GOT3 (cell line): Measurements from ENCODE around the gene ZNF407.

Experiments
- DNase-seq: peaks from one replicate; lab custom pipeline; 2025; ENCODE audit warnings: mixed read lengths; lab: John Stamatoyannopoulos, UW

Gene ZNF407

DNA sequence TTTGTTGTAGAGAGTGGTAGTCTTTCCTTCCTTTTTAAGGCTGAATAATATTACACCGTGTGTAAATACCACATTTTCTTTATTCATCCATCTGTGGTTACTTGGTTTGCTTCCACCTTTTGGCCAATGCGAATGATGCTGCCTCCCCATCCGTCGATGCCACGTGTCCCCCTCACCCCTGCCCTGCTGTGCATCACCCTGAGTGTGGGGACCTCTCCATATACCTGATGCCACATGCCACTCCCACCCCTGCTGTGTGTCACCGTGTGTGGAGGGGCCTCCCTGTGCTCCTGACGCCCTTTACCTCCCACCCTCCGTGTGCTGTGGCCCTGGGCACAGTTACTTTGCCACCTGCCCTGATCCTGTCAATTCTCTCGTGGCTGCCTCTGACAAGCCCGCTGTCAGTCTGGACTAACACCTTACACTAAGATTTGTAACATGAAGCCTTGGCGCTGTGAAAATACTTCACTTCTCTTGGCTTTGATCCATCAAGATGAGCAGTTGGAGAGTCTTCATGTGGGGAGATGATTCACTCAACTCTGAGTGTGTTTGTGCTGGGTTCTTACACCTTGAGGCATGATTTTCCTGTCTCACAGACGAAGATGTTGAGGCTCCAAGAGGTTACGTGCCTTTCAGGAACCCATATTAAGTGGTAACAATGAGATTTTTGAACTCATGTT, 234.0 kb downstream of the ZNF407 start:
- DNase-seq, result no peak

GRCh38 chr18:74832381-74832780, 234.7 kb downstream of the ZNF407 start:
- DNase-seq, result no peak

GRCh38 chr18:74832999-74833398, 235.3 kb downstream of the ZNF407 start:
- DNase-seq, result no peak

DNA sequence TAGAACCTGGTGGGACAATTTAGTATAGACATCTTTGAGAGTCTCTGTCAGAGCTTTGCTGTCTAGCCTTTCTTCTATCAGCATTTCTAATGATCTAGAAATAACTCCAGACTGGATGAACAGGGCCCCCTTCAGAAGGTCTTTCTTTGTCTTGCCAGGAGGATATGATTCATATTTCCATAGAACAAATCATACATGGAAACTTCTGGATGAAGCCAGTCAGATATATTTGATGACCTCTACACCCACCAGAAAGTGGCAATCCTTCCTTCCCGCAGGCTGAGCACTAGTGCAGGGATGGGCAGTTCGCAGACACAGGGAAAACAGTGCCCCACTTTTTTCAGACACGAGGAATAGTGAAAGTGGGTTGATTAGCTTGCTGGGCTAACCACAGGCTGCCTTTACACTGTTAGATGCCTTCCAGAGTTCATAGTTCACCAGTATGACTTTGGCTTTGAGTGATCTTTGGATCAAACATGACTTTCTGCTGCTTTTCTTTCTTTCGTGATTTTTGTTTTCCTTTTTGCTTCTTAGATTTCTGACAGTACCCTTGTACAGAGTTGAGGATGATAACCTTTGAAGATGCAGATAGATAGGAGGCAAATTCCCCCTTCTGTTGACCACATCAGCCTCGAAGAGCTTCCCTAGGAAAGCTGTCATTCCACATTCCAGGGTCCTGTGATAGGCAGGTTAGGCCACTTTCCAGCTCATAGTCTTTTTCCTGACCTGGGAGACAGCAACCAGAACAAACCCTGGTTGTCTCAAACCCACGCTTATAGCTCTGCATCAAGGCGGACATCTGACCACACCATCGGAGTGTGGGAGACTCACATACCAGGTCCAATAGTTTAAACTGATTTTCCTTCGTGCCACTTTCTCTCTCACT, 237.0 kb downstream of the ZNF407 start:
- DNase-seq, result no peak

DNA sequence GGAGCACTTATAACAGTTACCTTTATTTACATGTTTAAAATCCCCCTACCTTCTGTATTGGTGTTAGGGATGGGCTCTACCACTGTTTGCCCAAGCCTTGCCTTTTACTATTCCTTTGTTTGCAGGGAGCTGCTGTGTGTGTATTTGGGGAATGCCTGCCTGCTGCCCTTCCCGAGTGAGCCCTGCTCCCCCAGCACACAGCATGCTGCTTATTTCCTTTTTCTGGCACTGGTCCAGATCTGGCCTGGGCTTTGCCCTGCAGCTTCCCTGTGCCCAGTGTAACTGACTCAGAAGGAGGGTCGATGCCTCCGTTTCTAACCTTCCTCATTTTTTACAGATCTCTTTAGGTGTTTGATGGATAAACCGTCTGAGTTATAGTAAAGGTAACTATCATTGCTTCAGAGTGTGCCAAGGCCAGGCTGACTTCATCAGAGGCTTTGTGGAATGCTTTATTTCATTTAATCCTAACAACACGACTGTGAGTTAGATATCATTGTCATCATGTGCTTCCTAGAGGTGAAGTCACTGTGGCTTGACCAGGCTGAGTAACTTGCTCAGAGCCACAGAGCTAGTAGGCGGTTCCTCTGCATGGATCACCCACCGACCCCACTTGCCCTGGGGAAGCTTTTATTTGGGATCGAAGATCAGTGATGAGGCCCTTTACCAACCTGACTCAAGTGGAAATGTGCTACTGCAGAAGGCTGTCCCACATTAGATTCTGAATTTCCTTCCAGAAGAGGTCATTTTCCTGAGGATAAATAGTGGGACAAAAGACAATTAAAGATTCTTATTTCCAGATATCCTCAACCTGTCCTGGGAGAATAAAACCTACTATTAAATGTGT, 238.8 kb downstream of the ZNF407 start:
- DNase-seq, result no peak

- DNase-seq, result no peak
These were observed 243.0 kb downstream of the ZNF407 start for GRCh38 chr18:74840492-74841167.

- DNase-seq, result no peak
These were observed 243.6 kb downstream of the ZNF407 start for GRCh38 chr18:74841248-74841647.

DNA sequence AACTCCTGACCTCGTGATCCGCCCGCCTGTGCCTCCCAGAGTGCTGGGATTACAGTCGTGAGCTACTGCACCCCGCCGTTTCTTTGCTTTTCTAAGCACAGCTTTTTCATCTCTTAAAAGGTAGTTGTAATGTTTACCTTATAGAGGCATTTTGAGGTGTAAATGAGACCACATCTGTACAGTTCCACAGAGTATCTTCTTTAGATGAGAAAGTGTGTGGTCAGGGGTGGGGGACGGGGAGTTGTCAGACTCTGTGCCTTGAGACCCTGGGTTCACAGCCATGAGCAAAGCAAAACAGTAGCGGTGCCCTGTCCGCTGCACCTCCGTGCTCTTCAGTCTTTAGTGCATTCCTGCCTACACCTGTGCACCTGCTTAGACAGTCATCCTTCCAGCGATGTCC, 251.6 kb downstream of the ZNF407 start:
- DNase-seq, result no peak

DNA sequence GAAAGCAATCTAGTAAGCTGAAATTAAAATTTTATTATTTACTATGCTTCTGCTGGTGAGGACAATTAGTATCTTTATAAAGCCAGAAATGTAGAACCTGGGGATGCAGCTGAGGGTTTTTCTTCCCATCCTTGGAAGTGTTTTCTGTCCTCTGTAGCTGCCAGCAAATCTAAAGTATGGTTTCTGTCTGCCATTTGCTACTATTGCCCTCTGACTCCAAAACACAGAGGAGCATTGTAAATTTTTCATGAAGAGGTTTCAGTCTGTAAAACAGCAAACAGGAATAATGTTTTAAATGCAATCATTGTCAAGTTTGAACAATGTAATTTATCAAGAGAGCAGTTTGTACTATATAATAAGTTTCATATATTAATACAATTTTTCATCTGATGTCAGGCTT, 258.8 kb downstream of the ZNF407 start:
- no peak for DNase-seq

GRCh38 chr18:74856928-74857327, 259.3 kb downstream of the ZNF407 start:
- DNase-seq, result no peak

- DNase-seq, result no peak
These were observed 260.2 kb downstream of the ZNF407 start for GRCh38 chr18:74857901-74858300.

DNA sequence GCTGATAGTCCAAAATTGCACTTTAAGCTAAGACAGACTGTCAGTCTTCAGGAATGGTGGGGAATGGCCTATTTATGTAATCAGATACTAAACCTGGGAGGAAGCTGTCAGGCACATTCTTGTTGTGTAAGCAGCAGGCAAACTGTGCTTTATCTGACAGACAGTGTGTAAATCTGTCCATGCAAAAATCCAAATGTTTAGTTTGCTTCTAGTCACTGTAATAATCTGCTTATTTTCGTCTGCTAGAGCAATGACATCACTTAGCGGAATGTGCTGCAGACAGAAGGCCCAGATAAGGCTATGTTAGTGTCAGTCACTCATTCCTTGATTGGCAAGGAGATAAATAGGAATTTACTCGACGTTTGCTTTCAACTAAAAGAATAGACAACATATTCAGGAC, 263.5 kb downstream of the ZNF407 start:
- no peak for DNase-seq

DNA sequence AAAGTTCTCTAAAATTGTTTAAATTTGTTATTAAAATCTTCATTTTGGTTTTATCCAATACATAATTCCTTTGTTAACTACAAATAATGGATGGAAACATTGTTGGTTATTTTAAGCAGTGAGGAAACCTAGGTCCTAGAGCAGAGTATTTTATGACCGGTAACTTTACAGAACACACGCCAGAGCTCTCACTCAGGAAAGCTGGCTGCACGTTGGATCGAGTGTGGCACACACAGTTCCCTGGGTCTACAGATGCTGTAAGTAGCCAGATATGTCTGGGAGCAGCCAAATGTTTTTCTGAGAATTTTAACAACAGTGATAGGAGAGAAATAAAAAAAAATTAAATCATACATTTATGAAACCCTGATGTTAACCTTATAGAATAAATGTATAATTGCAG, 264.4 kb downstream of the ZNF407 start:
- no peak for DNase-seq

DNA sequence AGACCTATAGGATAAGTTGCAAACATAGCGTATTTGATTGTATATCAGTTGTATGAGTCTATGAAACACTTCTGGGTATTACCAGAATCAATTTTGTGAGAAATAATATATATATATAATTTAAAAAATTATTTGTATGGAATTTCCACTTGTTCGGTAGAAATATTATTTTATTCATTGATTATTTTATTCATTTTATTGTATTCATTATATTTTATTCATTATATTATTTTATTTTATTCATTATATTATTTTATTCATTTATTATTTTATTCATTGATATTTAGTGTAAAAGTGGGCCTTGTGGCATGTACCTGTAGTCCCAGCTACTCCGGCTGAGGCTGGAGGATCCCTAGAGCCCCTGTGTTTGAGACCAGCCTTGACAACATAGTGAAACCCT, 268.9 kb downstream of the ZNF407 start:
- no peak for DNase-seq

GRCh38 chr18:74868461-74868860, 270.8 kb downstream of the ZNF407 start:
- DNase-seq, result no peak

DNA sequence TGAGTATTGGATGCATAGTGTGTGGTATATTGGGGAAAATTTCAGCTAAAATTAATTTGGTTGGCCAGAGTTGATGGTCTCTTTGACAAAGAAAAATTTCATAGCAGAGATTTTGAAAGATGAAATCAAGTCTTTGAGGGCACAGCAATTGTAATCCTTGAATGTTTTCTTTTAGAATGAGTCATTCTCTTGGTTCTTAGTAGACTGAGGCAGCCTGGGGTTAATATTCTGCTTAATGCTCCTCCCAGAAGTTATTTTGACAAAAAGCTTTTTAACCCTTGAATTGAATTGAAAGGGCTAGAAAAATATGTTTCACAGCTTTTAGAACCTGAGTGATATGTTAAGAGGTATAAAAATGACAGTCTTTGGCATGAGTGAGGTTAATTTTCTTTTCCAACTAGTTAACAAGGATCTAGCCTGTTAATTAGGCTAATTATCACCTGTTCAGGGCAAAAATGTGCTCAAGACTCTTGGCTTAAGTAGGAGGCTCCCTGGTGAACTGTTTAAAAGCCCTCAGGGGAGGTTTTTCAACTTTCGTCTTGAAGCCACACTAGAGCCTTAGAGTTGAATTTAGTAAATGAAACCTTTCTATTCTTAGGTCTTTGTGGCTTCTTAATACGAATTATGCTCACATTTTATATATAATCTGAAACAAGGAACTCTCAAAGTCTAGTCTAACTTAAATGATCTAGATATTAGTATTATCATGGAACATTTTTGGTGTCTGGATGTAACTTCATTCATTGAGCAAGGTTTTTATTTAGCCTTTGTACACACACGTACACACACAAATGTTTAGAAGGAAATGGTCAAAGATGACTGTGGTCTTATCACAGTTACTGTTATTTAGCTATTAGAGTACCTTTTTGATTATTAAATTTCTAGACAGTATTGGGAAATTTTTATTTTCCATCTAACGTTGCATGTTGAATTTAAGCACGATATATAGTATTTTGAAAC, 272.5 kb downstream of the ZNF407 start:
- no peak for DNase-seq

DNA sequence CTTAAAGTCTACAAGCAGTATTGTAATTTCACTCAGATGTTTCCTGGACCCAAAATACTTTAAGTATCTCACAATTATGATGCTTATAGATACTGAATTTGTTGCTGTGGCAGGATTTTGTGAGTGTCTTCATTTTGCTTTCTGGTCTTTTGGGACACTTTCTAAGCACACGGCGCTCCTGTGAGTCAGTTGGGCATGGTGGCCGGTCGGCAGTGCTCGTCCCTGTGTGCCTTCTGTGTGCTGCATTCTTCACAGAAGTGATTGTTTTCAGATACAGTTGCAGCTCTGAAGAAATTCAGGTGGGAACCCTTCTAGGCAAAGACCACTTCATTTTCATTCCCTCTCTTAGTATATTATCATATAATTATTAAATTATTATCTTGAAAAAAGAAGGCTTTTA, 273.3 kb downstream of the ZNF407 start:
- no peak for DNase-seq

DNA sequence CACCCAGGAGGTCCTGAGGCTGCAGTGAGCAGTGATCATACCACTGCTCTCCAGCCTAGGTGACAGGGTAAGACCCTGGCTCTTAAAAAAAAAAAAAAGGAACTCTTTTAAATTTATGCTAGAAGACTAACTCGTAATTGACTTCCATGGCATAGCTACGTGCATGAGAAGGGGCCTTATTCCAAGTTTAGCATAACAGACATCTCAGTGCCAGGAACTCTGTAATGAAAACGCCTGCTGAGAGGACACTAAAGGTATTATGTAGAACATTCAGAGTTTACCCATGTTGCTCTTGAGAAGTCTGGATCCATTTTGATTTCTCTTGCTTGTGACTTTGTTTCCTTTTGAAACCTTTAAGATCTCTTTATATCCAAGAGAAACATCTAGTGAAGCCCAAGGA, 276.0 kb downstream of the ZNF407 start:
- DNase-seq, result no peak

GRCh38 chr18:74874351-74874750, 276.7 kb downstream of the ZNF407 start:
- no peak for DNase-seq

DNA sequence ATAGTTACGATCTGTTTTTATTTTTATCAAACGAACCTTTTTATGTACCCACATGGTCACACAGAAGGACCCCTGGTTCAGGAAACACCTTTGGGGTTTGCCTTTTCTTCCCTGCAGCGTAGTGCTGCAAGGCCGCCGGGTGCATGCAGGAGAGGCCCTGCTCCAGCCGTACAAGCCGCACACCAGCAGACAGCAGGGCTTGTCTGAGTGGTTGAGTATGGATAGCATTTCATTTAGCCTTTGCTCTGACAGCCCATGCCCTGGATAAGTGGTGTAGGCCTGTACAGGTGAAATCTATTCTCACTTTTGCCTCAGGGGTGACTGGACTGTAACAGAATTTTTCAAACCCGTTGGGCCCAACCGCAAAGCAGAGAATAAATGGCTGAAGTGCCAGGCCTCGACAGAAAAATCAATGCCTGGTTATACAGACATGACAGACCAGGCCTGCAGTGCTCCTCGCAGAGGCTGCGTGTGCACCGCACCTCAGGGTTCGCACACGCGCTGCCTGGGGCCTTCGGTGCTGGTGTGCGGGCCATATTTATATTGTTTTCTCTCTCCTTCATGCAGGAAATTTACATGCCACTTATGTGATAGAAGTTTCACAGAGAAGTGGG, 279.1 kb downstream of the ZNF407 start:
- DNase-seq, result no peak
